ENCODE results near the gene TRAF2. TPM values are rescaled to one million over a fixed set of nuclear protein-coding genes. Genes with fewer than 3 reads are reported as not detected.
A peak's percentile ranks its signal among the peaks of the same experiment; 100 is the strongest.

The TRAF2 gene
- total and polyA plus RNA-seq, 2 of the 13 experiments (the other 11 are each of a cell fraction or from before 2014, with no cell fraction given) = 12.4 to 13.6 TPM

DNA sequence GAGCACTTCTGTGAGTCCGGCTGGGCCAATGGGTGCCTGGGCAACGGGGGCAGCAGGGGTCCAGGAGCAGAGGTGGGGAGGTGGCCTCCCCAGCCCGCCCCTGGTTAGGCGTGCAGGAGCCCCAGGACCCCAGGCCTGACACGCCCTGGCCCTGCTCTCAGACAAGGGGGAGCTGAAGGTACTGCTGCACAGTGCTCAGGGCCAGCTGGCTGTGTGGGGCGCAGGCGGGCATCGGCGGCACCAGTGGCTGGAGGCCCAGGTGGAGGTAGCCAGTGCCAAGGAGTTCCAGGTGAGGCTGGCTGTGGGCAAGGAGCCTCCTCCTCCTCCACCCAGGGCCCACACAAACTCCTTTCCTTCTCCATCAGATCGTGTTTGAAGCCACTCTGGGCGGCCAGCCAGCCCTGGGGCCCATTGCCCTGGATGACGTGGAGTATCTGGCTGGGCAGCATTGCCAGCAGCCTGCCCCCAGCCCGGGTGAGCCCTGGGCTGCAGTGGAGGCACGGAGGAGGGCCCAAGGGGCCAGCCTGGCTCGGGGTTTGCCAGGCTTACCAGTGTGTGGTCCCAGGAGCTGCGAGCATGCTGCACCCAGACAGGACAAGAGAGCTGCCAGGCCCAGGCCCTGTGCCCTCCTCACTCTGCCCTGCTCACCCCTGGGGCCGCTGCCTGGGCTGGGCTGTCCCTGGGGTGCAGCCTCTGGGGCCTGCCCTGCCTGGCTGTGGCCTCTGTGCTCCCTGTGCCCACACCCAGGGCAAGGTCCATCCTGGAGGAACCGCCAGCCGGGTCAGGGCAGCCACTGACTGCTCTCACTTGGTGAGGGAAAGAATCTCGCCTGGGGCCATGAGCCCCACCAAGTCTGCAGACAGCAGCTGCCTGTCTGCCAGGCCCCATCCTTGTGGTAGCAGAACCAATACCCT lies 27.2 kb upstream of the TRAF2 start (continued):
- TF ChIP-seq AGO2 (optimal IDR thresholded peaks at IDR 0.05; ENCODE audit: low read depth, low read length) (peak; percentile 30), GABPB1 (CRISPR knock-in tag; IDR thresholded peaks at IDR 0.05) (0 out of 2 replicates have a peak, but pooled peaks have one; percentile 12), AHR (CRISPR knock-in tag; IDR thresholded peaks at IDR 0.05) (peak; percentile 20; the same call in 1 of the 2 replicates), MXI1 (IDR thresholded peaks at IDR 0.05; ENCODE audit: borderline replicate concordance, low read depth, low read length) (0 out of 3 replicates have a peak, but pooled peaks have one; percentile 15), SALL1 (CRISPR knock-in tag; IDR thresholded peaks at IDR 0.05) (0 out of 2 replicates have a peak, but pooled peaks have one; percentile 17), ZNF589 (CRISPR knock-in tag; conservative IDR thresholded peaks at IDR 0.05) (no peak), ZFP41 (CRISPR knock-in tag; IDR thresholded peaks at IDR 0.05; ENCODE audit: borderline replicate concordance) (0 out of 2 replicates have a peak, but pooled peaks have one; percentile 45), TBX3 (IDR thresholded peaks at IDR 0.05; ENCODE audit: borderline replicate concordance) (no peak), ARNTL (CRISPR knock-in tag; IDR thresholded peaks at IDR 0.05) (no peak), NR2F1 (CRISPR knock-in tag; IDR thresholded peaks at IDR 0.05) (0 out of 4 replicates have a peak, but pooled peaks of 1 of the 2 experiments have one; percentile 17), TAF15 (IDR thresholded peaks at IDR 0.05; ENCODE audit: low read depth, low read length, poor library complexity, severe bottlenecking) (no peak), ZNF441 (CRISPR knock-in tag; IDR thresholded peaks at IDR 0.05; ENCODE audit: borderline replicate concordance) (no peak), ZNF616 (CRISPR knock-in tag; IDR thresholded peaks at IDR 0.05; ENCODE audit: low read depth) (no peak), GTF2F1 (IDR thresholded peaks at IDR 0.05; ENCODE audit: low read length) (no peak), ELF4 (CRISPR knock-in tag; IDR thresholded peaks at IDR 0.05; ENCODE audit: borderline replicate concordance) (no peak), ZNF337 (CRISPR knock-in tag; IDR thresholded peaks at IDR 0.05; ENCODE audit: borderline replicate concordance, low read depth) (no peak), ZNF841 (CRISPR knock-in tag; IDR thresholded peaks at IDR 0.05; ENCODE audit: borderline replicate concordance) (no peak)
- TF ChIP-seq, protein P1, sequence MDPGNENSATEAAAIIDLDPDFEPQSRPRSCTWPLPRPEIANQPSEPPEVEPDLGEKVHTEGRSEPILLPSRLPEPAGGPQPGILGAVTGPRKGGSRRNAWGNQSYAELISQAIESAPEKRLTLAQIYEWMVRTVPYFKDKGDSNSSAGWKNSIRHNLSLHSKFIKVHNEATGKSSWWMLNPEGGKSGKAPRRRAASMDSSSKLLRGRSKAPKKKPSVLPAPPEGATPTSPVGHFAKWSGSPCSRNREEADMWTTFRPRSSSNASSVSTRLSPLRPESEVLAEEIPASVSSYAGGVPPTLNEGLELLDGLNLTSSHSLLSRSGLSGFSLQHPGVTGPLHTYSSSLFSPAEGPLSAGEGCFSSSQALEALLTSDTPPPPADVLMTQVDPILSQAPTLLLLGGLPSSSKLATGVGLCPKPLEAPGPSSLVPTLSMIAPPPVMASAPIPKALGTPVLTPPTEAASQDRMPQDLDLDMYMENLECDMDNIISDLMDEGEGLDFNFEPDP (CRISPR knock-in tag; conservative IDR thresholded peaks at IDR 0.05) = 0 out of 2 replicates have a peak, but pooled peaks have one; percentile 41
- TF ChIP-seq, protein P2, sequence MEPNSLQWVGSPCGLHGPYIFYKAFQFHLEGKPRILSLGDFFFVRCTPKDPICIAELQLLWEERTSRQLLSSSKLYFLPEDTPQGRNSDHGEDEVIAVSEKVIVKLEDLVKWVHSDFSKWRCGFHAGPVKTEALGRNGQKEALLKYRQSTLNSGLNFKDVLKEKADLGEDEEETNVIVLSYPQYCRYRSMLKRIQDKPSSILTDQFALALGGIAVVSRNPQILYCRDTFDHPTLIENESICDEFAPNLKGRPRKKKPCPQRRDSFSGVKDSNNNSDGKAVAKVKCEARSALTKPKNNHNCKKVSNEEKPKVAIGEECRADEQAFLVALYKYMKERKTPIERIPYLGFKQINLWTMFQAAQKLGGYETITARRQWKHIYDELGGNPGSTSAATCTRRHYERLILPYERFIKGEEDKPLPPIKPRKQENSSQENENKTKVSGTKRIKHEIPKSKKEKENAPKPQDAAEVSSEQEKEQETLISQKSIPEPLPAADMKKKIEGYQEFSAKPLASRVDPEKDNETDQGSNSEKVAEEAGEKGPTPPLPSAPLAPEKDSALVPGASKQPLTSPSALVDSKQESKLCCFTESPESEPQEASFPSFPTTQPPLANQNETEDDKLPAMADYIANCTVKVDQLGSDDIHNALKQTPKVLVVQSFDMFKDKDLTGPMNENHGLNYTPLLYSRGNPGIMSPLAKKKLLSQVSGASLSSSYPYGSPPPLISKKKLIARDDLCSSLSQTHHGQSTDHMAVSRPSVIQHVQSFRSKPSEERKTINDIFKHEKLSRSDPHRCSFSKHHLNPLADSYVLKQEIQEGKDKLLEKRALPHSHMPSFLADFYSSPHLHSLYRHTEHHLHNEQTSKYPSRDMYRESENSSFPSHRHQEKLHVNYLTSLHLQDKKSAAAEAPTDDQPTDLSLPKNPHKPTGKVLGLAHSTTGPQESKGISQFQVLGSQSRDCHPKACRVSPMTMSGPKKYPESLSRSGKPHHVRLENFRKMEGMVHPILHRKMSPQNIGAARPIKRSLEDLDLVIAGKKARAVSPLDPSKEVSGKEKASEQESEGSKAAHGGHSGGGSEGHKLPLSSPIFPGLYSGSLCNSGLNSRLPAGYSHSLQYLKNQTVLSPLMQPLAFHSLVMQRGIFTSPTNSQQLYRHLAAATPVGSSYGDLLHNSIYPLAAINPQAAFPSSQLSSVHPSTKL (CRISPR knock-in tag; IDR thresholded peaks at IDR 0.05) = no peak
- TF ChIP-seq, protein P3, sequence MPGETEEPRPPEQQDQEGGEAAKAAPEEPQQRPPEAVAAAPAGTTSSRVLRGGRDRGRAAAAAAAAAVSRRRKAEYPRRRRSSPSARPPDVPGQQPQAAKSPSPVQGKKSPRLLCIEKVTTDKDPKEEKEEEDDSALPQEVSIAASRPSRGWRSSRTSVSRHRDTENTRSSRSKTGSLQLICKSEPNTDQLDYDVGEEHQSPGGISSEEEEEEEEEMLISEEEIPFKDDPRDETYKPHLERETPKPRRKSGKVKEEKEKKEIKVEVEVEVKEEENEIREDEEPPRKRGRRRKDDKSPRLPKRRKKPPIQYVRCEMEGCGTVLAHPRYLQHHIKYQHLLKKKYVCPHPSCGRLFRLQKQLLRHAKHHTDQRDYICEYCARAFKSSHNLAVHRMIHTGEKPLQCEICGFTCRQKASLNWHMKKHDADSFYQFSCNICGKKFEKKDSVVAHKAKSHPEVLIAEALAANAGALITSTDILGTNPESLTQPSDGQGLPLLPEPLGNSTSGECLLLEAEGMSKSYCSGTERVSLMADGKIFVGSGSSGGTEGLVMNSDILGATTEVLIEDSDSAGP (CRISPR knock-in tag; IDR thresholded peaks at IDR 0.05; ENCODE audit: borderline replicate concordance) = no peak
